HuH-7 (cell line): ENCODE measurements around the gene PTPRK.

ENCODE experiments used
- DNase-seq: peaks from one replicate; pipeline ENCODE4 v3.0.0; 2011; ENCODE audit warnings: low spot score

Gene PTPRK

DNA sequence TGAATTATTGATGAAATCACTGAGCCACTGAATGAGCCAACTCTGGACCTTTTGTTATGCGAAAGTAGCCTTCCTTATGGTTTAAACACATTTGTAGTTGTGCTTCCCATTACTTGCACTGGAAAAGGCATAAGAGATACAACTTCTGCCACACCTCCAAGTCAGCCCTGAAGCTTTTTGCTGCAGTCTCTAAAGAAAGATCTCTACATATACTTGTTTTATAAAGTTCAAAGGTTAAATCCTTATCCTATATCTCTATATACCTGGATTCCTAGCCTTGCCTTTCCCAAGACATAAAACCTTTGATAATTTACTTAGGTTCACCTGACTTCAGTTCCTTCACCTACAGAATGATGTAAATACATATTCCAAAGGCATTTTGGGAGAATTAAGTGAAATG is 132.0 kb downstream of the PTPRK start:
- DNase-seq, result no peak

DNA sequence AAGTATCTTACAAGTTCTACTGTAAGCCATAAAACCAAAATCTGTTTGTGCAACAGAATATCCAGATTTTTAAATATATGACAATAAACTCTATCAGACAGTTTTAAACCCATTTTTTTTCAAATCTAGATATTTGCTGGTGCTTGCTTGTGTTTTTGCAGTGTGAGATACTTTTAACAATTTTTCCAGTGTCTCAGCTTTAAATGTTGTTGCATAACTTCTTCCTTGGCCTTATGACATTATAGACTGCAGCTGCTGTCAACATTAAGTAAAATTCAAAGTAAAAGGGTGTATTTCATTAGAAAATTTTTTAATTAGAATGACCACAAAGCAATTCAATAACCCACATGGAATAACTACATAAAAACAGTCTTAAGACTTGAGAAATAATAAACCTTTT is 139.5 kb downstream of the PTPRK start:
- no peak for DNase-seq

DNA sequence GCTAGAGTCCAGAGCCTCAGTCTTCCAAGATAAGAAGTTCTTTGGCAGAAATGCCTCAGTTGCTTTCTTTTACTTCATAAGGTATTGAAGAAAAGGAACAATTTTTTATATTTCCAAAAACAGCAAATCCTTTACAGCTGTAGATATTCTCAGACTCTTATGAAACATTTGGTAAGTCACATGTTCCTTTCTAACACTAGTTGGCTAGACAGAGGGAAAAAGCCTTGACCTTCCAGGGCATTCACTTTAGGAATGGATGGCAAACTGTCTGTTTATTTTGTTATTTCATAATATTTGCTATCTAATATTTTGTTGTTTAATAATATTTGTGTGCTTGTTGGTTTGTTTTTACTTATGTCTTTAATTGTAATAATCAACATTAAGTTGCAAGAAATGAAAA is 140.8 kb downstream of the PTPRK start:
- no peak for DNase-seq

DNA sequence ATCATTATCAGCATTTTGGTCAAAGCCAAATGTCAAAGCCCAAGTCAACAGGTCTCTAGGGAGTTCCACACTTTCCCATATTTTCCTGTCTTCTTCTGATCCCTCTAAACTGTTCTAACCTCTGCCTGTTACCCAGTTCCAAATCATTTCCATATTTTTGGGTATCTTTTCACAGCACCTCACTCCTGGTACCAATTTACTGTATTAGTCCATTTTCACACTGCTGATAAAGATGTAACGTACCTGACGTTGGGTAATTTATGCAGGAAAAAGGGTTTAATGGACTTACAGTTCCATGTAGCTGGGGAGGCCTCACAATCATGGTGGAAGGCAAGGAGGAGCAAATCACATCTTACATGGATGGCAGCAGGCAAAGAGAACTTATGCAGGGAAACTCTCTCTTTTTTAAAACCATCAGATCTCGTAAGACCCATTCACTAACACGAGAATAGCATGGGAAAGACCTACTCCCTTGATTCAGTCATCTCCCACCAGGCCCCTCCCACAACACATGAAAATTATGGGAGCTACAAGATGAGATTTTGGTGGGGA is 143.4 kb downstream of the PTPRK start:
- DNase-seq, result no peak

DNA sequence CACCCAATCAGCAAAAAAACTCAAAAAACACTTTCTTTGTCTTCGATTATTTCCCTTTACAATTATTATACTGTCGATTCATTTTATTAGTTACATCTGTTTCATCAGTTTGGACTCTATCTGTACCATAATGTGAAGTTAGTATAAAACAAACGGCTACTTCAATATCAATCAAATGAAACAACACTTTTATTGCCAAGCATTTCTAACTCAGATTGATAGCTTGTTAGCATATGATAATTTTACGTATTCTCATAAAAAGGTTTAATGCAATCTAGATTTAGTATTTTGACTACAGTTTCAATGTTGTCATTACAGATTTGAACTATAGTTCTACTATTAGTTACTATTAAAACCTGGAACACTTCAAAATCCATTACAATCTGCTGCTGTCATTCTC is 149.3 kb downstream of the PTPRK start:
- no peak for DNase-seq

DNA sequence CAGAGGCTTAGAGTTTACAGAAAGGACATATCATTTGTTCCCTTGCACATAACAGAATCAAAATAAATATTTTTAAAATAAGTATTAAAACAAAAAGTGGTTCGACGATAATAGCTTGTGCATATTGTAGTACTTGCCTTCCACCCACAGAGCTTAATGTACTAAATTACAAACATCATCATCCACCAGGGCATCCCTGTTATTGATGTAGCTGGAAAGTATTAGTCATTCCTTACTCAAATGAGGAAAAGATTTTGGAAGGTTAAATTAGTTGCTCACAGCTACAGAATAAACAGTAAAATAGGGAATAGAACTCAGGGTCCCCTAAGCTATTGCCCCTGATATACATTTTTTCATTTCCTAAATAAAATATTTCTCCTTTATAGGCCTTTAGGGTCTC is 150.3 kb downstream of the PTPRK start:
- DNase-seq, result no peak

DNA sequence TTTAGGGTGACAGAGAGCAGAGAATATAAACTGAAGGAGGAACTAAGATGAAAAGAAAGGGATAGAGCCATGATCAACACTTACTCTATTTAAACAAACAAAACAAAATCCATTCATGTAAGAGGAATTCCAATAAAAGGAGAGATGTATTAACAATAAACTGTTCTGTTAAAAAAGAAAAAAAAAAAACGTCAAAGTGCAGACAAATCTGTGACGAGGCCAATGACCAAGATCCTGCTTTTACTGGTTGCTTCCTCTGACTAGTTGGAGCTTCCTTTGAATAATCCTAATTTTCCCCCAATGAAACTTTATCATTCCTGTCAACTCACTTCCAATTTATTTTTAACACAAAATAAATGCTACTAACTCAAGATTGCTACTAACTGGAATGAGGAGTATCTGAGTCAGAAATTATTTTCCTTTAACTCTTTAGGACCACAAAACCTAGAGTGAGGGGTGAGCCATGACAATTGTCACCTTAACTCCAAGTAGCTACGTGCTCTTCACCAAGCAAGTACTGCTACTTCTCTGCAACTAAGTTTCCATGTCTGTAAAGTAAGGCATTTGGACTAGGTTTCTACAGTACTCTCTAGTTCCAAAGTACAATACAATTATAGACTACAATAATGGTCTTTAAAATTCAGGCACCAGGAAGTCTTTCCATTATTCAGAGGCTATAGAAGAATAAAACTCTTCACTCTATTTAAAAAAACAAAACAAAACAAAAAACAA is 152.0 kb downstream of the PTPRK start:
- no peak for DNase-seq

DNA sequence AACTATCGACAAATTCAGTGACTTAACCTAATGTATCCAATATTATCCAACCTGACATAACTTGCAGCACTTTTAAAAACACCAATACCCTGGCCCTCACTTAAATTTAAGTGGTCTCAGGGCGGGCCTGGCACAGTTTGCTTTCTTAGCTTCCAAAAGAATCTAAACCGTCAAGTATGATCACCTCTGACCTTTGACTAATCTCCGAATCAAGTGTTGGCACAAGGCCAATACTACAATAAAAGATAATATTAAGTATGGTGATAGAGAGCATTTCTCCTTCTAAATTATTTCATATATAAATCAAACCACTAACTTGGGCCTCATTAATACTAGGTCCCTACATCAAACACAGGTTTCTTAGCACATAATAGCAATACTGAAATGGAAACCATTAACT is 153.0 kb downstream of the PTPRK start:
- DNase-seq, result no peak

DNA sequence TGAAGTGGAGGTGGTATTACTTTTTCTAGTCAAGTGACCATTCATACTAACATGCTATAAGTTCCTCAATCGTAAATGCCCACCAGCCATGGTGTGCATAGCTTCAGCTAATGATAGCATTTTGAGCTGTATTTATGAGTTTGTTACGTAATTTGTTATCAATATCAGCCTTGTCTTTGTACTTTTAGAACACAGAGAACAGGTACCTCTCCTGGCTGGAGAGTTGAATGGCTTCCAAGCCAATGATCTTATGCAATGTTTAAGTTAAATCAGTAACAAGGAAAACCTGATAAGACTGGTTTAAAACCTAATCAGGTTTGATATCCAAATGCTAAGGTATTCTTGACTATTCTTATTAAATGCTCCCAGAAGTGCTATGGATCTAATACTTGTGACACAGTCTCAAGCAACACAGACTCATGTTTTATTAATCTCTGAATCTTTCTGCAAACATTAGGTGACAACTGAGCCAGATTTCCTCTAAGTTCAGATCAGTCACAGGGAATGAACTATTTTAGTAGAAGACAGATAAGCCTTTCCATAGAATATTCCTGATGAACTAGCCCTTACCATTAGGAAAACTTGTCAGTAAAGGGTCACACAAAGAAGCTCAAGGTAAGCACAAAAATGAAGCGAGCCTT is 154.8 kb downstream of the PTPRK start:
- DNase-seq, result peak; percentile 12

DNA sequence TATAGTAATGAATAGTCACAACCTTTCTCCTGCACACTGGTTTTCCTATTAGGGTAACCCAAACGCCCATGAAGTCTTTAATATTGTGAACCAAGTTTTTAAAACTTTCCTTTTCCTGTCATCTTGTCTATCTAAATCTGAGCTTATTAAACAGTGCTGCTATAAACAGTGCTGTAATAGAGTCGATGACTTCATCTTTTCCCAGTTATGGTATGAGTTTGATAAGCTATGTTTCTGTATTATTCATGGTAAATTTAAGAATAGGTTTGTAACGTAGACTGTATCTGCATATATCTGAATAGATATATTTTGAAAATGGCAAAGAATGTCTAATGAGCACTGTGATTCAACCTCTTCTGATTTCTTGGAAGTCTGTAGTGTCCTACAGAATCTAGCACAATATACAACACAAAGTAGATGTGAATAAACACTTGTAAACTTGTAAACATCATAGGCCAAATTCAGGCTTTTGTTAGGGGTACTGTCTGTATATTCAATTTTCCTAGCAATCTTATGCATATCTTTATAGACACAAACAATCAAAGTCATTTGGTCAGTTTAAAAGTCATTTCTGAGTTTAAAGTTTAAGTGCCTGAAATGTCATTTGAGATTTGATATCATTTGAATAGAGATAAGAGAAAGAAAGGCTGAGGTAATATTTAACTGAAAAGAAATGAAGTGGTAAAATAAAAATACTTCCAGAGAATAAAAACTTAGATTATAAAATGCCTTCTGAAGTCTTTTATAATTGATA is 155.5 kb downstream of the PTPRK start:
- DNase-seq, result no peak

DNA sequence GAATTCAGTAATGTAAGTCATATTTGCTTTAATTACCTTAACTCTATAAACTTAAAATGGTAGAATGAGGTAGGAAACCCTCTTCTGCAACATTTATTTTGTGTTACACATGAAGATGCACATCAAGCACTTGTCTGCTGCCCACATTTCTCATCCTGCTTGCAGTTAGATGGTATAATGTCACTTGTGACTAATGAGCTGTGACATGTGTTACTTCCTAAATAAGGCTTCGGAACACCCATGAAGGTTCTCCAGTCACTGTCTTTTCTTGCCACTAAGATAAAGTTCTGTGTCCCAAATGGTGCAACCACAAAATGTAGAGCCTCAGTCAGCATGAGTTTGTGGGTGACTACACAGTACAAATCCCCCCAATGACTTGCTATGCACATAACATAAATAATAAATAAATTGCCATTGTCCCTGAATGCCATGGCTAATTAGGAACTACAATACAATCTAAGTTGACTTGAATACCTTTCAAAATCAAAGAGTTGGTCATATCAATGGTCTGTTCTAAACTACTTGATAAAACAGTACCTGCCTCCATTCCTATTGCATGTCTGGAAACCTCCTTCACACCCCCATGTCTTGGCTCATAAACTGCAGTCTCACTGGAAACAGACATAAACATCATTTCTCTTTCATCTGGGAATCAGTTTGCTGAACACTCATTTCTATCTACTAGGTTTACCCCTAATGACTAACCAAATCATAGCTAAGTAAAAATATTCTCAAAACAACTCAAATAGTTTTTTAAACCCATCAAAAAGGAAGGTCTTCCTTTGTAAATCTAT is 157.2 kb downstream of the PTPRK start:
- no peak for DNase-seq

DNA sequence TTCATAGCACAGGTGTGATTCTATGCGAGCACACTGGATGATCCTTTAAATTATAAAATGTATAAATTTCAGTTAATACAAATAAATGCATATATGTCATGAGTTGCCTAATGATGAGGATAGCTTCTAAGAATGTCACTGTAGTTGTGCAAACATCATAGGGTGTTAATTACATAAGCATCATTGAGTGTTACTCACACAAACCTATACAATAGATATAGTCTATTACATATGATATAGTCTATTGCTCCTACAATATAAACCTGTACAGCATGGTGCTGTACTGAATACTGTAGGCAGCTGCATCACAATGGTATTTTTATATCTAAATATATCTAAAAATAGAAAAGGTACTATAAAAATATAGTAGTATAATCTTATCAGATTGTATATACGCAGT is 159.0 kb downstream of the PTPRK start:
- no peak for DNase-seq

DNA sequence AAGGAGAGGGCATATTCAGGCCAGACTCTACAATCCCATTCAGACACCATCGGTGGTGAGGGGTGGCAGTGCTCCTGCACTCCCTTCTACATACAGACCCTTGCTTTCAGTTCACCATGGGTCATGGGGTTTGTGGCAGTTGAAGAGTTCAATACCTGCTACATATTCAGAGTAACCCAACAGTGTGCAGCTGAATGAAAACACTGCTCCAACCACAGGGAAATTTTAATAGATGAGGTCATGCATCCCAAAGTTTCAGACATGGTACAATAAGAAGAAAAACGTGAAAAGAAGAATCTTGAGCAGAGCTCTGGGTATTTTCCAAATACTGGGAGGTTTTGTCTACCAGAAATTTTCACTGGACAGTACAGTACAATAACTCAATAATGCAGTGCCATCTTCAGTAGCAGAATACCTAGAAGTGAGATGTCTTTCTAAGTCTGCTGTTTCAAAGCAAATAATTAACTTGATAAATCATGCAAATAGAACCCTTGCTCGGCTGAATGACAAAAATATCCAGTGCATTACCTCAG is 162.1 kb downstream of the PTPRK start:
- DNase-seq, result no peak

DNA sequence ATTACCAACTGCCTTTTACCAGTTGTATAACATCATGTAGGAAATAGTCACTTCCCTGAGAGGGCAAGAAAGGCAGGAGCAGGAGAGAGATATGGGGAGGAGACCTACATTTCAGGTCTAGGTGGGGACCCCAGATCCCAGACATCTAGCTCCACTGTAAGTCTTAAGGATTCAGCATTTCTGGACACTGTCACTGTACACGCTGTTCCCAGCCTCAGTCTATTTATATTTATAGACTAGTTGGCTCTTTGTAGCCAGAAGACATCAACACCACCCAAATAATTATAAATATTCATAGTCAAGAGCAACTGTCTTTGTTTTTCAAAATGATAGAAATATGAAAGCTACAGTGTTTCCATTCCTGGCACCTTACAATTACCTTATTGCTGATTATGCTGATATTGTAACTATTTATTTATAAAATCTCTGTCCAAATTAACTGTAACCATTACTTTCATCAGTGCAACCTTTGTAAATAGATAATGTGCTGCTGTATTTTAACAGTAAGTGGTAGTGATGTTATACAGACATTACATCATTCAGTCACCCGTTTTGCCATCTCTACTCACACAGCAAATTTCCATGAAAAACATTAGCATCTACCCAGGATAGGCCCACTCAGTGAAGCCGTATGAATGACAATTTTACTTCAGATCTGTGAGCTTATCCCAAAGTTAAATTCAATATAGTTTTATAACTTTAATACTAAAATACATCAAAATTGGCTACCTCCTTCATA is 162.8 kb downstream of the PTPRK start:
- DNase-seq, result no peak

DNA sequence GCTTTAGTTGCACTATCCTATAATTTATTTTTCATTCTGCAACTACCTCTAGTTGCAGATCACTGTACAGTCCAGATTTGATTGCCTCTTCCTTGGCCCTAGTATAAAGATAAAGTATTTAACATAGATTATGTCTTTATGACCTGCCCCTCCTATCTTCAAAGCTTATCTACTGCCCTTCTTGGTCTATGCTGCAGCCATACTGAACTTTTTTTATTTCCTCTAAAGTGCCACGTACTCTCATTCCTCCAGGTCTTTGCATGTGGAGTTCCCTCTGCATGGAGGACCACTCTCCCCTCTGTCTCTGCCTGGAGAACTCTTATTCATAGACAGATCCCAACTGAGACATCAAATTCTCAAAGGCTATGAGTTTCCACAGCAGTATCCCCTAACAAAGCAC is 168.0 kb downstream of the PTPRK start:
- DNase-seq, result no peak

DNA sequence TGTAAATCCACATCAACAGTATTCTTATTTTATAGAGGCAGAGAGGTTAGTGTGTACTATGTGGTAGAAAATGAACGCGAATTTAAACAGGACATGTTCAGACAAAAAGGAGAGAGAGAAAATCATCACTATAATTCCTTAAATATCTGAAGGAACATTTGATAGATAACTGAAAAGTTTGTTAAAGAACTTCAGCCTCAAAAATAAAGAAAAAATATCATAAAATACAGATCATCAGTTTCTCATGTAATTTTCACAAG is 169.2 kb downstream of the PTPRK start:
- no peak for DNase-seq

DNA sequence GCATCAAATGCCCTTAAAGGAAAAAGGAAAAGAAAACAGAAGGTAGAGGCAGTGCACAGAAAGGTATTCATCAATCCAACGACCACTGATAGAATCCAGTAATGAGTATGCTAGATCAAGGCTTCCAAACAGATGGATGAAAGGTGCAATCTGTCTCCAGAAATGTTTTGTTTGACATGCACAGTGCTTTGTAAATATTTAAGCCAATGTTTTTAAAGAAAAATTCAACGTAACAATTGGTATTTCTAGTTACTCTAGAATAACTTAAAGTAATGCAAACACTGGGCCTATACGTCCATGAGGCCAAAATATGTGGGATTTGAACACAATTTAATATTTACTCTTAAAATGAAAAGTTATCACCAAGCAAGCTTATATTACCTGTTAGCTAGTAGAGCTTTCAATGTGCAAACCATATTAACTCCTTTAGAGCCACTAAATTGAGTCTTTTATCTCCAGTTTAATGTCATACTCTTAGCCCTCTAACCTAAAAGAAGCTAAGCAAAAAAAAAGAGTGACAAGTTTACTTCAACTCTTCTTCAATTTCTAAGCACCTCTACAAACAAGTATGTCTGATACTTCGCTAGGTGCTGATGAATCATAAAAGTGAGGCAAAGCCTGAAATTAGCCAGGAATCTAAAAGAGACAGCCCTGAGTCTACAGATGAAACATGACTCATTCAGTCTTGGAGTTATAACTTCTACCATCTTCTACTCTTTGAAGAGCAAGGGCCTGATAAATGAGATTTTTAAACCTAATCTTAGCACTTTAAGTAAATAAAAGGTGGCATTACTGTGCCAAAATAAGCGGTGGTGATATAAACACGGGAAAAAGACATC is 169.8 kb downstream of the PTPRK start:
- no peak for DNase-seq

DNA sequence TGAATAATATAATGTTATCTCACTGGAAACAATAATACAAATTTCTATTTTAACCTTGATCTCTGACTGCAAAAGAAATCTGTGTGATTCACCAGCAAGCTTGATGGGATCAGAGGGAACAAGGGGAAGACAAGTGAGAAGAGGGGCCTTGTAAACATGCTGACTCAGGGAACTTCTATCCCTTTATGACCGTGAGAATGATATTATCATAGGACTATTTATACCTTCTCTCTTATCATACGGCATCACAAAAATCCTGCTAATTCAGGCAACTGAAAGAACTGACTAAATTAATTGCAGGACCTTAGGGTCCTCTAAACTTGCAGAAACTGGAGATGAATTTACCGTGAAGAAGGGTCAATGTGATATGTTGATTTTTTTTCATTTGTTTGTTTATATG is 173.3 kb downstream of the PTPRK start:
- DNase-seq, result no peak

DNA sequence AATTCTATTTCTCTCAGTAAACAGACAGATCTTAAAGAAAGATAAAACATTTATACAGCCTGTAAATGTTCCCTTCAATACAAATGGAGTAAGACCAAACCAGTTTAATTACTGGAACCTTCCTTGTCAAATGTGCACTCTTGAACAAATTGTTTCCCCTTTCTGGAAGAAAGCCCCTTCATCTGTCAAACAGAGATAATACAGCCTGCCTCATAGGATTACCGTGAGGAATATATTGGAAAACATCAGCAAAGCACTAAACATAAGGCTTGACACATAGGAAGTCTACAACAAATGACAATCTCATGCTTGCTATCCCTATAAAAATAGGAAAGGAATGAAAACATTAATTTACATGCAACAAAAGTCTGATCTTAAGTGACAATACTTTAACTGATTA is 173.8 kb downstream of the PTPRK start:
- no peak for DNase-seq

DNA sequence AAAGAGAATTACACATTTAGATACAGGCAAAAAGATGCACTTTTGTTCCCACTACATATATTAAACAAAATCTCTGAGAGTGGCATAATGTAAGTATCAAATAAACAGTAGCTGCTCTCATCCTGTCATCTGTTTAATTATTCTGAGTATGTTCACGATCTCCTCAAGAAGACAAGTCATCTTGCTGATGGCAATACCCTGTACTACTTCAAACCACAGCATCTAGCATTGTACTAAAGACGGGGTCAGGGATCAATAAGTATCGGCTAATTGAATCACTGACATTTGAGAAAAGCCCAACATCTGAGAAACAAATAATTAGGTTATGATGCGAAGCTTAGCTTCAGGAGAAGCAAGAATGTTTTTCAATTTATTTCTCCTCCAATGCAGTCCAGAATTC is 175.1 kb downstream of the PTPRK start:
- no peak for DNase-seq

DNA sequence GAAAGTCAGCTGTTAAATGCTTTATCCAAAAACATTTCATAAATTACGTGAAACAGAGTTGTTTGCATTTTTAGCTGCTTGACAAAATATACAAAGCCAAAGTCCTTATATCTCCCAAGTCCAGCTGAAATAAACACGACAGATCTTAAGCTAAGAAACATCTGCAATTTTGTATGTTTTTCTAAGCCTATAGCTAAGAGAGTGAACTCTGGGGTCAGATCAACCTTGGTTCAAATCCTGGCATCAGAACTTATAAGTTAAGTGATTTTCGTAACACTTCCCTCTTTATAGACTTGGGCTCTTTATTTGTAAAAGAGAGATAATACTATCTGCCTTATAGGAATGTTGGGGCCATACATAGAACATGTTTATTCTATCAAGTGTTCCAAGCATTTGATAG is 176.7 kb downstream of the PTPRK start:
- DNase-seq, result no peak
